Measurements from ENCODE around the gene SYTL3. TPM values are rescaled to one million over a fixed set of nuclear protein-coding genes. Genes with fewer than 3 reads are reported as not detected.
"Not testable (repeated sequence)": the region's sequence is repeated elsewhere in the genome, so short reads cannot be mapped to it uniquely, and the experiment has no call there.

The SYTL3 gene
- total RNA-seq, 2 donors from 2014 or later: 0.58 to 0.79 TPM

- Histone ChIP-seq H3K36me3 (ENCODE audit: control insufficient read depth, insufficient read depth, low read length) (no peaks in the 10 kb centered on the region), H3K4me1 (ENCODE audit: control insufficient read depth, insufficient read depth, low read length) (no peaks in the 10 kb centered on the region), H3K9me3 (ENCODE audit: control insufficient read depth, low read length) (no peaks in the 10 kb centered on the region), H3K27me3 (ENCODE audit: control insufficient read depth, insufficient read depth, low read length, poor library complexity, severe bottlenecking) (no peaks in the 10 kb centered on the region), H3K4me3 (ENCODE audit: low read length) (no peak overlapping the region), H3K27ac (ENCODE audit: low read depth, low read length) (no peak overlapping the region), H3K9ac (ENCODE audit: extremely low read depth, low read length, poor library complexity, severe bottlenecking) (no peak overlapping the region)
- no peaks in the 10 kb centered on the region for H3K27me3 Mint-ChIP-seq (ENCODE audit: insufficient read depth)
- peak; percentile 46 for DNase-seq
- H3K4me3 Mint-ChIP-seq: no peak overlapping the region
- TF ChIP-seq CTCF (conservative IDR thresholded peaks at IDR 0.05): no peak
- no peaks in the 10 kb centered on the region for H3K9me3 Mint-ChIP-seq
- no peaks in the 10 kb centered on the region for H3K36me3 Mint-ChIP-seq (ENCODE audit: low read depth)
- no peak overlapping the region for H3K27ac Mint-ChIP-seq
- WGBS, 2 experiments (ENCODE audit: insufficient coverage in 1 of 2, insufficient read length in 1 of 2): 71 to 89% methylated on average over 2 to 6 of the region's 6 CpGs
- peaks cover 8% of the 10 kb centered on the region for H3K4me1 Mint-ChIP-seq
Measured at GRCh38 chr6:158654498-158654897, 4.6 kb downstream of the SYTL3 start.

- Histone ChIP-seq H3K9me3 (ENCODE audit: control insufficient read depth, low read length) (no peaks in the 10 kb centered on the region), H3K36me3 (ENCODE audit: control insufficient read depth, insufficient read depth, low read length) (no peaks in the 10 kb centered on the region), H3K4me1 (ENCODE audit: control insufficient read depth, insufficient read depth, low read length) (no peaks in the 10 kb centered on the region), H3K27ac (ENCODE audit: low read depth, low read length) (no peak overlapping the region), H3K27me3 (ENCODE audit: control insufficient read depth, insufficient read depth, low read length, poor library complexity, severe bottlenecking) (no peaks in the 10 kb centered on the region), H3K4me3 (ENCODE audit: low read length) (no peak overlapping the region), H3K9ac (ENCODE audit: extremely low read depth, low read length, poor library complexity, severe bottlenecking) (no peak overlapping the region)
- 93 to 95% methylated on average over 9 to 10 of the region's 10 CpGs for WGBS, 2 experiments (ENCODE audit: insufficient coverage in 1 of 2, insufficient read length in 1 of 2)
- H3K27me3 Mint-ChIP-seq (ENCODE audit: insufficient read depth): no peaks in the 10 kb centered on the region
- no peak overlapping the region for H3K4me3 Mint-ChIP-seq
- peak; percentile 22 for DNase-seq
- peaks cover 8% of the 10 kb centered on the region for H3K4me1 Mint-ChIP-seq
- H3K36me3 Mint-ChIP-seq (ENCODE audit: low read depth): no peaks in the 10 kb centered on the region
- TF ChIP-seq CTCF (conservative IDR thresholded peaks at IDR 0.05): no peak
- H3K27ac Mint-ChIP-seq: no peak overlapping the region
- H3K9me3 Mint-ChIP-seq: no peaks in the 10 kb centered on the region
Measured at GRCh38 chr6:158654960-158655489, 5.2 kb downstream of the SYTL3 start.

- Mint-ChIP-seq H3K9me3 (no peaks in the 10 kb centered on the region), H3K4me3 (no peak overlapping the region), H3K4me1 (peaks cover 8% of the 10 kb centered on the region), H3K27ac (no peak overlapping the region), H3K36me3 (ENCODE audit: low read depth) (no peaks in the 10 kb centered on the region), H3K27me3 (ENCODE audit: insufficient read depth) (no peaks in the 10 kb centered on the region)
- no peak overlapping the region for H3K27ac ChIP-seq (ENCODE audit: low read depth, low read length)
- H3K36me3 ChIP-seq (ENCODE audit: control insufficient read depth, insufficient read depth, low read length): no peaks in the 10 kb centered on the region
- no peaks in the 10 kb centered on the region for H3K9me3 ChIP-seq (ENCODE audit: control insufficient read depth, low read length)
- no peak for TF ChIP-seq CTCF (conservative IDR thresholded peaks at IDR 0.05)
- H3K4me1 ChIP-seq (ENCODE audit: control insufficient read depth, insufficient read depth, low read length): no peaks in the 10 kb centered on the region
- H3K9ac ChIP-seq (ENCODE audit: extremely low read depth, low read length, poor library complexity, severe bottlenecking): no peak overlapping the region
- no peaks in the 10 kb centered on the region for H3K27me3 ChIP-seq (ENCODE audit: control insufficient read depth, insufficient read depth, low read length, poor library complexity, severe bottlenecking)
- peak; percentile 44 for DNase-seq
- 86 to 91% methylated on average over 17 to 22 of the region's 22 CpGs for WGBS, 2 experiments (ENCODE audit: insufficient coverage in 1 of 2, insufficient read length in 1 of 2)
- no peak overlapping the region for H3K4me3 ChIP-seq (ENCODE audit: low read length)
Measured at GRCh38 chr6:158655569-158656450, 6.0 kb downstream of the SYTL3 start.

- H3K9ac ChIP-seq (ENCODE audit: extremely low read depth, low read length, poor library complexity, severe bottlenecking); H3K4me3 ChIP-seq (ENCODE audit: low read length); H3K4me3 Mint-ChIP-seq; H3K27me3 ChIP-seq (ENCODE audit: control insufficient read depth, insufficient read depth, low read length, poor library complexity, severe bottlenecking); H3K27me3 Mint-ChIP-seq (ENCODE audit: insufficient read depth); H3K9me3 ChIP-seq (ENCODE audit: control insufficient read depth, low read length); H3K27ac ChIP-seq (ENCODE audit: low read depth, low read length); H3K27ac Mint-ChIP-seq; H3K4me1 Mint-ChIP-seq; H3K36me3 ChIP-seq (ENCODE audit: control insufficient read depth, insufficient read depth, low read length); H3K9me3 Mint-ChIP-seq; H3K4me1 ChIP-seq (ENCODE audit: control insufficient read depth, insufficient read depth, low read length); H3K36me3 Mint-ChIP-seq (ENCODE audit: low read depth): not testable (repeated sequence)
- 88 to 90% methylated on average over 9 of the region's 9 CpGs for WGBS, 2 experiments (ENCODE audit: insufficient coverage in 1 of 2, insufficient read length in 1 of 2)
- peak; percentile 27 for DNase-seq
Measured at GRCh38 chr6:158656986-158657385, 7.1 kb downstream of the SYTL3 start.

Measured in endodermal cell (in vitro differentiated cells).